KOPT-K1 (cell line): ENCODE measurements around the gene HSF2BP.
"Not testable (repeated sequence)": the region's sequence is repeated elsewhere in the genome, so short reads cannot be mapped to it uniquely, and the experiment has no call there.

Experiments
- H3K27ac ChIP-seq: fragments of 200-600 bp; sonication (generic); 2 replicates; pipeline ENCODE4 v1.5.1; 2016; ENCODE audit warnings: antibody characterized with exemption, mild to moderate bottlenecking, low read depth, low read length; ENCODE audit not compliant: poor library complexity, severe bottlenecking
- H3K36me3 ChIP-seq: fragments of 200-600 bp; sonication (generic); 2 replicates; pipeline ENCODE4 v1.5.1; 2017; ENCODE audit warnings: antibody characterized with exemption, mild to moderate bottlenecking, low read length, moderate library complexity; ENCODE audit not compliant: insufficient read depth
- H3K9me3 ChIP-seq: fragments of 200-600 bp; sonication (generic); 2 replicates; pipeline ENCODE4 v1.5.1; 2017; ENCODE audit warnings: antibody characterized with exemption, low read length, mild to moderate bottlenecking; ENCODE audit not compliant: insufficient read depth, poor library complexity, severe bottlenecking

HSF2BP gene

GRCh38 chr21:43667191-43667904, 8.1 kb upstream of the HSF2BP start:
- H3K36me3 ChIP-seq = peaks cover 74% of the 10 kb centered on the region
- no peak overlapping the region for H3K27ac ChIP-seq

GRCh38 chr21:43665879-43666278, 6.6 kb upstream of the HSF2BP start:
- no peaks in the 10 kb centered on the region for H3K9me3 ChIP-seq
- H3K27ac ChIP-seq = no peak overlapping the region
- peaks cover 70% of the 10 kb centered on the region for H3K36me3 ChIP-seq

More at GRCh38 chr21:43667191-43667904, 8.1 kb upstream of the HSF2BP start:
- no peaks in the 10 kb centered on the region for H3K9me3 ChIP-seq

- H3K27ac ChIP-seq = no peak overlapping the region
- peaks cover 55% of the 10 kb centered on the region for H3K36me3 ChIP-seq
- no peaks in the 10 kb centered on the region for H3K9me3 ChIP-seq
Measured at GRCh38 chr21:43664358-43664757, 5.1 kb upstream of the HSF2BP start.

GRCh38 chr21:43663033-43663432, 3.7 kb upstream of the HSF2BP start:
- Histone ChIP-seq H3K9me3 (no peaks in the 10 kb centered on the region), H3K36me3 (peaks cover 50% of the 10 kb centered on the region), H3K27ac (no peak overlapping the region)

- H3K27ac ChIP-seq = no peak overlapping the region
- H3K9me3 ChIP-seq = no peaks in the 10 kb centered on the region
- peaks cover 50% of the 10 kb centered on the region for H3K36me3 ChIP-seq
Measured at GRCh38 chr21:43662286-43662685, 3.0 kb upstream of the HSF2BP start.

GRCh38 chr21:43658769-43659135, 536 bp downstream of the HSF2BP start:
- Histone ChIP-seq H3K9me3 (no peaks in the 10 kb centered on the region), H3K36me3 (peaks cover 23% of the 10 kb centered on the region), H3K27ac (peak overlapping the region; percentile 81)

- Histone ChIP-seq H3K9me3 (no peaks in the 10 kb centered on the region), H3K36me3 (peaks cover 19% of the 10 kb centered on the region), H3K27ac (no peak overlapping the region)
Measured at GRCh38 chr21:43658088-43658741, 1.1 kb downstream of the HSF2BP start.

GRCh38 chr21:43657355-43658087, 1.8 kb downstream of the HSF2BP start:
- Histone ChIP-seq H3K9me3 (no peaks in the 10 kb centered on the region), H3K36me3 (peaks cover 12% of the 10 kb centered on the region), H3K27ac (no peak overlapping the region)

- H3K36me3 ChIP-seq = no peaks in the 10 kb centered on the region
- H3K27ac ChIP-seq = no peak overlapping the region
- H3K9me3 ChIP-seq = no peaks in the 10 kb centered on the region
Measured at GRCh38 chr21:43654806-43655489, 4.3 kb downstream of the HSF2BP start.

GRCh38 chr21:43653626-43654025, 5.7 kb downstream of the HSF2BP start:
- no peaks in the 10 kb centered on the region for H3K36me3 ChIP-seq
- no peaks in the 10 kb centered on the region for H3K9me3 ChIP-seq
- H3K27ac ChIP-seq = no peak overlapping the region

- no peaks in the 10 kb centered on the region for H3K9me3 ChIP-seq
- H3K27ac ChIP-seq = no peak overlapping the region
- no peaks in the 10 kb centered on the region for H3K36me3 ChIP-seq
Measured at GRCh38 chr21:43652616-43653015, 6.7 kb downstream of the HSF2BP start.

- H3K9me3 ChIP-seq, H3K27ac ChIP-seq: not testable (repeated sequence)
Measured at GRCh38 chr21:43651926-43652325, 7.4 kb downstream of the HSF2BP start.

GRCh38 chr21:43648171-43648570, 11.1 kb downstream of the HSF2BP start:
- Histone ChIP-seq H3K9me3 (no peaks in the 10 kb centered on the region), H3K36me3 (no peaks in the 10 kb centered on the region)

More at GRCh38 chr21:43651926-43652325, 7.4 kb downstream of the HSF2BP start:
- H3K36me3 ChIP-seq = not testable (repeated sequence)

GRCh38 chr21:43646550-43647260, 12.6 kb downstream of the HSF2BP start:
- no peaks in the 10 kb centered on the region for H3K36me3 ChIP-seq
- no peak overlapping the region for H3K27ac ChIP-seq
- no peaks in the 10 kb centered on the region for H3K9me3 ChIP-seq

More at GRCh38 chr21:43648171-43648570, 11.1 kb downstream of the HSF2BP start:
- no peak overlapping the region for H3K27ac ChIP-seq
